BJ (cell line): Measurements from ENCODE around the gene FCGR2B. TPM values are rescaled to one million over a fixed set of nuclear protein-coding genes. Genes with fewer than 3 reads are reported as not detected.

Source experiments
- CTCF ChIA-PET: fragments of 350-600 bp; formaldehyde crosslinking; extraction: SDS; loops from one replicate; lab custom pipeline; 2021; ENCODE audit warnings: antibody characterized with exemption, inconsistent platforms; lab: Yijun Ruan, JAX
- POLR2A ChIA-PET: fragments of 300-600 bp; sonication (Branson Sonifier 250); formaldehyde crosslinking; extraction: SDS; loops from one replicate; lab custom pipeline; 2021; ENCODE audit warnings: antibody characterized with exemption; lab: Charles Lee
- DNase-seq: peaks from one replicate; pipeline ENCODE4 v3.0.0-alpha.2; 2011; ENCODE audit warnings: low read depth
- H3K27me3 ChIP-seq: 2 replicates; pipeline ENCODE4 v1.6.0; 2011; ENCODE audit warnings: low read length; ENCODE audit not compliant: control insufficient read depth, insufficient read depth
- H3K36me3 ChIP-seq: 2 replicates; pipeline ENCODE4 v1.5.1; 2011; ENCODE audit warnings: low read length; ENCODE audit not compliant: control insufficient read depth, insufficient read depth
- H3K4me3 ChIP-seq: 2 replicates; pipeline ENCODE4 v1.5.1; 2011; ENCODE audit warnings: low read depth, mild to moderate bottlenecking, control low read depth, low read length
- polyA plus RNA-seq: library from polyadenylated mRNA; depleted of rRNA; stranded (reverse); fragments of >200 nt; gene quantifications from 2 replicates; pipeline ENCODE4 v1.2.3, GENCODE V29; 2011
- TF ChIP-seq, protein P1 (sequence below): IDR thresholded peaks from 2 replicates; pipeline ENCODE4 v1.5.1; 2011; ENCODE audit warnings: low read depth, mild to moderate bottlenecking, control low read depth, inconsistent platforms, low read length, moderate library complexity; ENCODE audit not compliant: insufficient read depth

Gene FCGR2B
- polyA plus RNA-seq, 1 experiment = not detected

DNA sequence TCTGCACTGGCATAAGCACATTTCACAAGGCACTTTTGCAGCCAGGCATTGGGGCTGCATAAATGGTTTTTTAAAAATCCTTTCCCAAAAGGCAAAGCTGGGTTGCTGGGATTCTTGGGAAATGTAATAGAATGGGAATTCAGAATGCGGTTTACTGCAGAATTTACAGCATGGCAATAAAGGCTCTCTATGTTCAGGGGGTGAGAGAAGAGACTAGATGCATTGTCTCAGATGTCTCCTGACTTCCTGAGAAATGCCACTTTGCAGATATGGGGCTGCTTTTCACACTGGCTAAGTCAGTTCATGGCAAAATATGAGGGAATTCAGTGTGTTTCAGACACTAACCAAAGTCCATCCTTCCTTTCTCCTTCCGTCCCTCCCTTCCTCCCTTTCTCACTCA is 13.5 kb downstream of the FCGR2B start:
- CTCF ChIA-PET = no interaction called here
- Histone ChIP-seq H3K36me3 (no peaks in the 10 kb centered on the region), H3K27me3 (no peaks in the 10 kb centered on the region), H3K4me3 (no peak overlapping the region)
- TF ChIP-seq, protein P1, sequence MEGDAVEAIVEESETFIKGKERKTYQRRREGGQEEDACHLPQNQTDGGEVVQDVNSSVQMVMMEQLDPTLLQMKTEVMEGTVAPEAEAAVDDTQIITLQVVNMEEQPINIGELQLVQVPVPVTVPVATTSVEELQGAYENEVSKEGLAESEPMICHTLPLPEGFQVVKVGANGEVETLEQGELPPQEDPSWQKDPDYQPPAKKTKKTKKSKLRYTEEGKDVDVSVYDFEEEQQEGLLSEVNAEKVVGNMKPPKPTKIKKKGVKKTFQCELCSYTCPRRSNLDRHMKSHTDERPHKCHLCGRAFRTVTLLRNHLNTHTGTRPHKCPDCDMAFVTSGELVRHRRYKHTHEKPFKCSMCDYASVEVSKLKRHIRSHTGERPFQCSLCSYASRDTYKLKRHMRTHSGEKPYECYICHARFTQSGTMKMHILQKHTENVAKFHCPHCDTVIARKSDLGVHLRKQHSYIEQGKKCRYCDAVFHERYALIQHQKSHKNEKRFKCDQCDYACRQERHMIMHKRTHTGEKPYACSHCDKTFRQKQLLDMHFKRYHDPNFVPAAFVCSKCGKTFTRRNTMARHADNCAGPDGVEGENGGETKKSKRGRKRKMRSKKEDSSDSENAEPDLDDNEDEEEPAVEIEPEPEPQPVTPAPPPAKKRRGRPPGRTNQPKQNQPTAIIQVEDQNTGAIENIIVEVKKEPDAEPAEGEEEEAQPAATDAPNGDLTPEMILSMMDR = no peak
- no peak for DNase-seq
- POLR2A ChIA-PET = no interaction called here

DNA sequence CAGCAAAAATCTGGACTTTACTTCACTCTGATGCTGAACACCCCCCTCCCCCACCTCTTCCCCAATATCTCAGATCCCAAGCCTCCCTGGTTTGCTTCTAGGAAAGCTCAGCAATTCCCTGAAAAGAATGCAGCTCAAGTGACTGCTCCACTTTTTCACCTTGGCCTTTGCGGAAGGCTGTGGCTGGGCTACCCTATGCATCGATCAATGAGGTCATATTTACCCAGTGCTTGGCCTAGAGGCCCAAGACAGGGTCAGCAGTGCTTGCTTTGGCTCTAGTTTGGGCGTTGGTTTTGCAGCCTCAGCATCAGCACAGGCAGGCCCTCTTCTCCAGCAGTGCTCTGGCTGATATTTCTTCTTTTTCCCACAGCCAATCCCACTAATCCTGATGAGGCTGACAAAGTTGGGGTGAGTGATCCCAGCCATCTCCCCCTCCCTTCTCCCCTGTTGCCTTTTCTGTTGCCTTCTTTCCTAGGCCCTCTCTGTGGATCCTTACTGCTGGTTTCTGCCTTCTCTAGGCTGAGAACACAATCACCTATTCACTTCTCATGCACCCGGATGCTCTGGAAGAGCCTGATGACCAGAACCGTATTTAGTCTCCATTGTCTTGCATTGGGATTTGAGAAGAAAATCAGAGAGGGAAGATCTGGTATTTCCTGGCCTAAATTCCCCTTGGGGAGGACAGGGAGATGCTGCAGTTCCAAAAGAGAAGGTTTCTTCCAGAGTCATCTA is 14.2 kb downstream of the FCGR2B start:
- no peak for DNase-seq
- Histone ChIP-seq H3K36me3 (no peaks in the 10 kb centered on the region), H3K27me3 (no peaks in the 10 kb centered on the region), H3K4me3 (no peak overlapping the region)
- CTCF ChIA-PET = no interaction called here
- TF ChIP-seq, protein P1 = no peak
- POLR2A ChIA-PET = no interaction called here

DNA sequence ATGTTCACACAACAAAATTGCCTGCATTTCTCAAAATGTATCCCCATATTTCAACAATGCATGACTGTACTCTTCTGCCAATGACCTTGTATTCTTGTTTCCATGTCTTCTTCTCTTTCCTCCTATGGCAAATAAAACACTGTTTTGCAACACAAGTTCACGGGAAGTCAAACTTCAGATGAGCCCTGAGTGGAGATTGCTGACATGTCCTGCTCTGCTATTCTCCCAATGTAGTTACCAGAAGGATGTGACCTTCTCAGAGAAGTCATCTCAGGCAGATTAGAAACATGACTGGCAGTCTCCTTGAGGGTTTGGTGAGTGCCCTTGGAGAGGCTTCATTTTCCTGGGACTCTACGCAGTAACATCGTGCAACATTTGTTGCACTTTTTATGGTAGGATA is 15.6 kb downstream of the FCGR2B start:
- TF ChIP-seq, protein P1 = no peak
- no peak for DNase-seq
- no peaks in the 10 kb centered on the region for H3K27me3 ChIP-seq
- H3K36me3 ChIP-seq = no peaks in the 10 kb centered on the region
- CTCF ChIA-PET = no interaction called here
- POLR2A ChIA-PET = no interaction called here
- H3K4me3 ChIP-seq = no peak overlapping the region

DNA sequence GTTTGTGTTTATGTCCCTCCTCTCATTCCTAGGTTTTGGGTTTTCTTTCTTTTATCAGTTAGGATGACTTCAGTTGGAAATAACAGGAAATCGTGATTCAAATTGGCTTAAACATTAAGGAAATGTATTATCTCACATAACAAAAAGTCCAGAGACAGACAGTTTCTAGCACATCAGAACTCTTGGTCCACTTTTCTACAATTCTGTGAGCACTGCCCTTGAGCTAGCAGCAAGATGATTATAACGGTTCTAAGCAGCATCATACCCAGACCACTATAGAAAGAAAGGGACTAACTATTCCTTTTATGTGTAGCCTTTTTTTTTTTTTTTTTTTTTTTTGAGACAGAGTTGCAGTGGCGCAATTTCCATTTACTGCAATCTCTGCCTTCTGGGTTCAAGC is 18.9 kb downstream of the FCGR2B start:
- Histone ChIP-seq H3K27me3 (no peaks in the 10 kb centered on the region), H3K36me3 (no peaks in the 10 kb centered on the region), H3K4me3 (no peak overlapping the region)
- ChIA-PET POLR2A (no interaction called here), CTCF (no interaction called here)
- TF ChIP-seq, protein P1 = no peak
- DNase-seq = no peak

DNA sequence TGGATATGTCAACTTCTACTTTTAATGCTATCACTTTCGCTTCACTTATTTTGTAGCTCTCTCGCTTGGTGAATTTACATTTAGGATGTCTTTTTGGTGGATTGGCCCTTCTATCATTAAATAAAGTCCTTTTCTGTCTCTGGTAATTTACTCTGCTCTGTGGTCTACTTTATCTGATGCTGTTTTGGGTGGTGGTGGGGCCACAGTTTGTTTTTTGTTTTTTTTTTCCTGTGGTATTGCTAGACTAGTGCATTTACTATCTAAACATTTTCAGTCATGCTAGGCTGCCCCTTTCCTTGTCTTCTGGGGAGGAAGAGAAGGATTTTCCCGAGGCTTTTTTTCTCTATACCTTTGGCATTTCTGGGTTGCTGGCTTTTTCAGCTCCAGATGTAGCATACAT is 26.0 kb downstream of the FCGR2B start:
- Histone ChIP-seq H3K27me3 (no peaks in the 10 kb centered on the region), H3K4me3 (no peak overlapping the region), H3K36me3 (no peaks in the 10 kb centered on the region)
- TF ChIP-seq, protein P1 = no peak
- ChIA-PET POLR2A (no interaction called here), CTCF (no interaction called here)
- DNase-seq = no peak
